ENCODE measurements around the gene SHANK1. TPM values are rescaled to one million over a fixed set of nuclear protein-coding genes. Genes with fewer than 3 reads are reported as not detected.

The SHANK1 gene
- total and polyA plus RNA-seq, 4 experiments from 2014 or later = not detected

DNA sequence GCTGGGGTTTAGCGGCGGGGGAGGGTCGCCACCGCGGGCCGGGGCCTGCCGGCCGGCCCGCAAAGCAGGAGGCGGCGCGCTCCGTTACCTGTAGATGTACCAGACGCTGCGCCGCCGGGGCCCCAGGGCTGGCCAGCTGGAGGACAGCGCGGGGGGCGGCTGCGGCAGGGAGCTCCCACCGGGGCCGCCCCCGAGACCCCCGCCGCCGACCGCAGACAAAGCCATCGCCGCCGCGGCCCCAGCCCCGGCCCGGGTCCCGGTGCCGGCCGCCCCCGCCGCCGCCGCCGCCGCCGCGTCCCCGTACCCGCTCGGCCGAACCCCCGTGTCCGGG, 24.8 kb downstream of the SHANK1 start:
- H3K27me3 Mint-ChIP-seq = peaks cover 43 to 63% of the 10 kb centered on the region in 2 donors
- H3K4me3 ChIP-seq (ENCODE audit: low read length in 2 of 2) = no peak overlapping the region
- H3K27me3 ChIP-seq (ENCODE audit: insufficient read depth, low read length) = peaks cover 7% of the 10 kb centered on the region
- no peak for DNase-seq
- intact Hi-C loops (cut with micrococcal nuclease) = no loop called here
- H3K27ac ChIP-seq (ENCODE audit: low read depth, low read length) = no peak overlapping the region
- H3K9me3 Mint-ChIP-seq = peaks cover 0 to 12% (median 0%) of the 10 kb centered on the region in 8 donors
- no peaks in the 10 kb centered on the region for H3K9me3 ChIP-seq (ENCODE audit: control insufficient read depth in 1 of 2, low read length in 2 of 2)
- H3K36me3 Mint-ChIP-seq = no peaks in the 10 kb centered on the region
- H3K36me3 ChIP-seq (ENCODE audit: insufficient read depth, low read length) = no peaks in the 10 kb centered on the region
- H3K4me1 Mint-ChIP-seq = no peaks in the 10 kb centered on the region
- H3K27ac Mint-ChIP-seq = no peak overlapping the region
- POLR2A ChIA-PET (ENCODE audit: partially characterized antibody) = no interaction called here
- CTCF ChIA-PET (ENCODE audit: partially characterized antibody) = no interaction called here
- no peak overlapping the region for H3K4me3 Mint-ChIP-seq
- no peaks in the 10 kb centered on the region for H3K4me1 ChIP-seq (ENCODE audit: insufficient read depth, low read length)

DNA sequence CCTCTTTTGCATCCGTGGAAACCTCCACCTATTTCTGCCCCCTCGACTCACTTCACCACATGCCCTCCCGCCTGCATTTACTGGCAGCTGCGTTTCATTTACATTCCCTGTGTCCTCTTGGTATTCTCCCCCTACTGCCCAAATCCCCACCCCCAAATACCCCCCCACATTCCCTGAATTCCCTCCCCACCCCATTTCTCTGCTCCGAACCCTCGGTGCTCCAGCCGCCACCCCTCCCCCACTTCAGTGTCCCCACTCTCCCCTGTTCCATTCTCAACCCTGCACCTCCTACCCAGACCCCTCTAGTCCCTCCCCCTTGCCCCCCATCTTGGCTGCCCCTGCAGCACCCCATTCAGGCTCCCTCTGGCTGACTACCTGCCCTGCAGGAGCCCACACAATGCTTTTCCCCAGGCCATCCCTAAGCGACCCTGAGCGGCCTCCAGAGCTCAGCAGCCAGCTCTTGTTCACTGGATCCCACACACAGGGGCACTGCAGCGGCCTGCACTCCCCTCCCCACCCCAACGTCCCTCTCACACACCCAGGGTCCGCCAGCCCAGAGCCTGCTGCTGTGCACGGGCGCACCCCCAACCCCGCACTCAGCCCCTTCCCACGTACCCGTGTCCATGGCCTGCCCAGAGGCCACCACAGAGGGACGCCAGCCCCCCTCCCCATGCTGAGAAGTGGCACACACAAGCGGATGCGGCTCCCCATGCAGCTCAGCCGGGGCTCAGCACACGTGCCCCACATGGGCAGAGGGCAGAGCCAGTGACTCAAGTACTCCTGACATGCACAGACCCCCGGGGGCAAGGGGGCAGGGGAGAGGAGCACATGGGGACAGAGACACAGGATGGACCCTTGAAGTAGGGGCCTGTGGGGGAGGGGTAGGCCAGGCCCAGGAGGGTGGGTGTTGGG, 26.3 kb downstream of the SHANK1 start:
- POLR2A ChIA-PET (ENCODE audit: partially characterized antibody) = no interaction called here
- Histone ChIP-seq H3K4me1 (ENCODE audit: insufficient read depth, low read length) (no peaks in the 10 kb centered on the region), H3K36me3 (ENCODE audit: insufficient read depth, low read length) (no peaks in the 10 kb centered on the region), H3K27ac (ENCODE audit: low read depth, low read length) (no peak overlapping the region), H3K27me3 (ENCODE audit: insufficient read depth, low read length) (peaks cover 7% of the 10 kb centered on the region), H3K9me3 (ENCODE audit: control insufficient read depth in 1 of 2, low read length in 2 of 2) (no peaks in the 10 kb centered on the region), H3K4me3 (ENCODE audit: low read length in 2 of 2) (no peak overlapping the region)
- Mint-ChIP-seq H3K27ac (no peak overlapping the region), H3K9me3 (peaks cover 0 to 12% (median under 1%) of the 10 kb centered on the region in 8 donors), H3K36me3 (peaks cover 0 to 2% of the 10 kb centered on the region in 2 donors), H3K27me3 (peaks cover 34 to 58% of the 10 kb centered on the region in 2 donors), H3K4me3 (no peak overlapping the region), H3K4me1 (no peaks in the 10 kb centered on the region)
- CTCF ChIA-PET (ENCODE audit: partially characterized antibody) = no interaction called here
- intact Hi-C loops (cut with micrococcal nuclease) = no loop called here
- no peak for DNase-seq

DNA sequence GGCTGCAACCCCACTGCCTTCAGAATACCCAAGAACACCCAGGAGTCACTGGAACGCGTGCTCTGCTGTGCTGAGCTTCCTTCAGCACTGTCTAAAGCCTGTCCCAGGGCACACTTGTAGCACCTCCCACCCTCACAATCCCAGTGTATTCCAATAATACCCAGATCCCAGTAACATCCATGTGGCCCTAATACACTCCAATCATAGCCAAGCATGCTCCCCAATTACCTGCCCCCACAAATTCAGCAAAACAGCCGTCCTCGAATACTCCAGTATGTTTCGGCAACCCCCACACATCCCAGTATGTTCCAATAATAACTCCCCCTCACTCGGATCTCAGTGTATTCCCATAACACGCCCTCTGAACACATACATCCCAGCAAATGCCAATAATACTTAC, 29.2 kb downstream of the SHANK1 start:
- peaks cover 7% of the 10 kb centered on the region for H3K27me3 ChIP-seq (ENCODE audit: insufficient read depth, low read length)

DNA sequence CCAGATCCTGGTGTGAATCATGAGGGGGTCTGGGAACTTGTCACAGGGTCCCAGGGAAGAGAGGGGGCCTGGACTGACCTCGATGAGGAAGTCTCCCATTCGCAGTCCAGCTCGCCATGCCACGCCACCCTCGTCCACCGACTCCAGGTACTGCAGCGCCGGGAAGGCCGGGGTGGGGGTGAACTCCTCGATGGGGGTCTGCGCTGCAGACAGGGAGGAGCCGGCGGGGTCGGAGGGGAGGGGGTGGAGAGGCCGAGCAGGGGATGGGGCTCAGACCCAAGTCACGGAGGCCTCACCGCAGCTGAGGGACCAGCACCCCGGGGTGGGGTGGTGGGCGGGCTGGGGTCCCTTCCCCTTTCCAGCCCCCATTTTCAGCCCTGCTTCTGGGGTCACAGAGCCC, 30.8 kb downstream of the SHANK1 start:
- no peak for DNase-seq
- no peaks in the 10 kb centered on the region for H3K36me3 ChIP-seq (ENCODE audit: insufficient read depth, low read length)
- no peak overlapping the region for H3K27ac Mint-ChIP-seq
- POLR2A ChIA-PET (ENCODE audit: partially characterized antibody) = no interaction called here
- H3K4me1 Mint-ChIP-seq = no peaks in the 10 kb centered on the region
- CTCF ChIA-PET (ENCODE audit: partially characterized antibody) = no interaction called here
- H3K4me3 ChIP-seq (ENCODE audit: low read length in 2 of 2) = no peak overlapping the region
- peaks cover 5% of the 10 kb centered on the region for H3K27me3 ChIP-seq (ENCODE audit: insufficient read depth, low read length)
- no peak overlapping the region for H3K4me3 Mint-ChIP-seq
- intact Hi-C loops (cut with micrococcal nuclease) = no loop called here
- peaks cover 0 to 6% (median 0%) of the 10 kb centered on the region in 8 donors for H3K9me3 Mint-ChIP-seq
- H3K9me3 ChIP-seq (ENCODE audit: control insufficient read depth in 1 of 2, low read length in 2 of 2) = no peaks in the 10 kb centered on the region
- H3K27ac ChIP-seq (ENCODE audit: low read depth, low read length) = no peak overlapping the region
- peaks cover 41 to 53% of the 10 kb centered on the region in 2 donors for H3K27me3 Mint-ChIP-seq
- H3K36me3 Mint-ChIP-seq = peaks cover 0 to 2% of the 10 kb centered on the region in 2 donors
- no peaks in the 10 kb centered on the region for H3K4me1 ChIP-seq (ENCODE audit: insufficient read depth, low read length)

More for the DNA sequence above, 29.2 kb downstream of the SHANK1 start:
- POLR2A ChIA-PET (ENCODE audit: partially characterized antibody) = interaction anchor here (0.6 kb wide), 1 partner anchor 251 kb away, joined by 3 read pairs; no protein-coding TSS in a partner anchor
- Histone ChIP-seq H3K27ac (ENCODE audit: low read depth, low read length) (no peak overlapping the region), H3K36me3 (ENCODE audit: insufficient read depth, low read length) (no peaks in the 10 kb centered on the region), H3K9me3 (ENCODE audit: control insufficient read depth in 1 of 2, low read length in 2 of 2) (no peaks in the 10 kb centered on the region), H3K4me1 (ENCODE audit: insufficient read depth, low read length) (no peaks in the 10 kb centered on the region), H3K4me3 (ENCODE audit: low read length in 2 of 2) (no peak overlapping the region)
- H3K27ac Mint-ChIP-seq = no peak overlapping the region
- peaks cover 0 to 2% of the 10 kb centered on the region in 2 donors for H3K36me3 Mint-ChIP-seq
- intact Hi-C loops (cut with micrococcal nuclease) = no loop called here
- no peak for DNase-seq
- CTCF ChIA-PET (ENCODE audit: partially characterized antibody) = no interaction called here
- peaks cover 35 to 47% of the 10 kb centered on the region in 2 donors for H3K27me3 Mint-ChIP-seq
- H3K9me3 Mint-ChIP-seq = peaks cover 0 to 6% (median 0%) of the 10 kb centered on the region in 8 donors
- no peaks in the 10 kb centered on the region for H3K4me1 Mint-ChIP-seq
- no peak overlapping the region for H3K4me3 Mint-ChIP-seq

DNA sequence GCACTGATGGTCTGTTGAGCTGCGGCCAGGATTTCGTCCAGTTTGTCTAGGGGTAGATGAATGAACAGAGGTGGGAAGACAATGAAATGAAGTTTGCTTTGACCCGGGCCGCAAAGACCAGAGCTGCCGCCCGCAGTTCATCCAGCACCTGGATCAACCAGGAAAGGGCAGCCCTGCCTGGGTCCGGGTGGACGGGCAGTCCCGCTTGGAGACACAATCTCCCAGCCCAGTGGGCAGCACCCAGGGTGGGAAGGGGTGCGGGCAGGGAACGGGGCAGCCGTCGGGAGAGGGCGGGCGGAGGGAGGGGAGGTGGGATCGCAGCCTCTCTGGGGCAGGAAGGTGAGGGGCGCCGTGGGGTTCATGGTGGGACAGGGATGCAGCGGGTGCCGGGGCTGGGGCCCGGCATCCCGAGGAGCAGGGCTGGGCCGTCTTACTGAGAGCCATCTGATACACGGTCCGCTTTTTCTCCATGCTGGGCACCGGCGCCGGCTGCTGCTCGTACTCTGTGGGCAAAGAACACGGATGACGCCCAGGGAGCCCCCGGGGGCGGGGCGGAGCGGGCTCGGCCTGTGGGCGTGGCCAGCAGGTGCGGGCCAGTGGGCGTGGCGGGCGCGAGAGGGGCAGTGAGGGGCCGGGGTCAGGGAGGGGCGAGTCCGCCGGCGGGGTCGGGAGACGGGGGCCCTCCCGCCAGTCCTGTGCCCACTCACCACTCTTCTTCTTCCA, 33.1 kb downstream of the SHANK1 start:
- no peak overlapping the region for H3K4me3 ChIP-seq (ENCODE audit: low read length in 2 of 2)
- Mint-ChIP-seq H3K27me3 (peaks cover 35 to 46% of the 10 kb centered on the region in 2 donors), H3K4me3 (peak overlapping the region in 1 of 8 donors; percentile 53), H3K4me1 (no peaks in the 10 kb centered on the region), H3K36me3 (peaks cover 0 to 2% of the 10 kb centered on the region in 2 donors), H3K9me3 (peaks cover 0 to 5% (median 0%) of the 10 kb centered on the region in 8 donors), H3K27ac (no peak overlapping the region)
- H3K9me3 ChIP-seq (ENCODE audit: control insufficient read depth in 1 of 2, low read length in 2 of 2) = no peaks in the 10 kb centered on the region
- intact Hi-C loops (cut with micrococcal nuclease) = no loop called here
- ChIA-PET POLR2A (ENCODE audit: partially characterized antibody) (no interaction called here), CTCF (ENCODE audit: partially characterized antibody) (no interaction called here)
- H3K36me3 ChIP-seq (ENCODE audit: insufficient read depth, low read length) = no peaks in the 10 kb centered on the region
- no peak overlapping the region for H3K27ac ChIP-seq (ENCODE audit: low read depth, low read length)
- DNase-seq = no peak
- no peaks in the 10 kb centered on the region for H3K4me1 ChIP-seq (ENCODE audit: insufficient read depth, low read length)
- no peaks in the 10 kb centered on the region for H3K27me3 ChIP-seq (ENCODE audit: insufficient read depth, low read length)

DNA sequence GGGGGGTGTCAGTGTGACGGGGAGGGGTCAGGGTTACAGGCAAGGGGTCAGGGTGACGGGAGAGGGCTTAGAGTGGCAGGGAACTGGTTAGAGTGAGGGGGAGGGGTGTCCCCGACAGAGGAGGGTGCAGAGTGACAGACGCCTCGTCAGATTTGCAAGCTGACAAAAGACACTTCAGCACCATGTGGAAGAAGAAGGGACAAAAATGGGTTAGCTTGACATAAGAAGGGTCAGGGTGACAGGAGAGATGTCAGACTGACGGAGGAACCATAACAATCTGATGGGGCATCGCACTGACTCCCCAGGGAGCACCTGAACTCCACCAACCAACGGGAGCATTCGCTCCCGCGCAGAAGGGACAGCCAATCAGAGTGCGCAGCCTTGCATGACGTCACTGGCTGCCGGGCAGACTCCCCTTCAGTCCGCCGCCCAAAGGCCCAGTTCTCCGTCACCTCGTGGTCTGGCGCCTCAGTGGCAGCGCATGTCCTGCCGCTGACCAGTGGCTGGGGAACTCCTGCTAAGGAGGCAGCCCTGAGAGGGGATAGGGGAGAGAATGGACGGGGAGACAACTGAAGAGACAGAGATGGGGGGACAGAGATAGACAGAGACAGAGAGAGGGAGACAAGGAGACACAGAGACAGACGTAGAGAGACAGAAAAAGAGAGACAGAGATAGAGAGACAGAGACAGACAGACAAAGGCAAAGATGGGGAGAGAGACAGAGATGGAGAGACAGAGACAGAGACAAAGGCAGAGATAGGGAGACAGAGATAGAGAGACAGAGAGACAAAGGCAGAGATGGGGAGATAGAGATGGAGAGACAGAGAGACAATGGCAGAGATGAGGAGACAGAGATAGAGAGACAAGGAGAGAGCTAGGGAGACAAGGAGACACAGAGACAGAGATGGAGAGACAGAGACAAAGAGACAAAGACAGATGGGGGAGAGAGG, 40.2 kb downstream of the SHANK1 start:
- no peaks in the 10 kb centered on the region for H3K4me1 ChIP-seq (ENCODE audit: insufficient read depth, low read length)
- ChIA-PET POLR2A (ENCODE audit: partially characterized antibody) (no interaction called here), CTCF (ENCODE audit: partially characterized antibody) (no interaction called here)
- H3K27ac ChIP-seq (ENCODE audit: low read depth, low read length) = no peak overlapping the region
- H3K4me3 ChIP-seq (ENCODE audit: low read length in 2 of 2) = no peak overlapping the region
- Mint-ChIP-seq H3K9me3 (peaks cover 0 to 18% (median 8%) of the 10 kb centered on the region in 8 donors), H3K4me3 (peak overlapping the region in 2 of 8 donors; percentile 29 to 53), H3K36me3 (no peaks in the 10 kb centered on the region), H3K27ac (peak overlapping the region in 3 of 7 donors; percentile 26 to 89 (median 58)), H3K27me3 (peaks cover 31 to 44% of the 10 kb centered on the region in 2 donors), H3K4me1 (peaks cover 0 to 8% (median 4%) of the 10 kb centered on the region in 4 donors)
- no peaks in the 10 kb centered on the region for H3K9me3 ChIP-seq (ENCODE audit: control insufficient read depth in 1 of 2, low read length in 2 of 2)
- H3K36me3 ChIP-seq (ENCODE audit: insufficient read depth, low read length) = no peaks in the 10 kb centered on the region
- no peaks in the 10 kb centered on the region for H3K27me3 ChIP-seq (ENCODE audit: insufficient read depth, low read length)
- intact Hi-C loops (cut with micrococcal nuclease) = no loop called here
- peak; percentile 60 to 73 (median 66) for DNase-seq

Data from CD4-positive, alpha-beta memory T cell (primary cell).